ENCODE data around the gene STX17. TPM values are rescaled to one million over a fixed set of nuclear protein-coding genes. Genes with fewer than 3 reads are reported as not detected.

STX17 gene
- total and polyA plus RNA-seq, 3 experiments from 2014 or later: 23.4 to 32.8 (median 27.9) TPM

GRCh38 chr9:99955606-99956005 is 49.2 kb downstream of the STX17 start:
- H3K4me3 Mint-ChIP-seq: no peak overlapping the region
- POLR2A ChIA-PET: no interaction called here
- no peaks in the 10 kb centered on the region for H3K27me3 Mint-ChIP-seq
- H3K4me3 ChIP-seq (ENCODE audit: low read length): no peak overlapping the region
- peaks cover 16 to 28% (median 22%) of the 10 kb centered on the region in 3 donors for H3K4me1 Mint-ChIP-seq
- H3K9me3 Mint-ChIP-seq: peaks cover 0 to 2% (median 0%) of the 10 kb centered on the region in 5 donors
- H3K36me3 Mint-ChIP-seq: peaks cover 12 to 61% (median 26%) of the 10 kb centered on the region in 3 donors
- peak overlapping the region in 2 of 8 donors; percentile 35 to 70 for H3K27ac Mint-ChIP-seq
- DNase-seq: no peak
- H3K36me3 ChIP-seq (ENCODE audit: insufficient read depth, low read length): peaks cover under 1% of the 10 kb centered on the region
- no peaks in the 10 kb centered on the region for H3K4me1 ChIP-seq (ENCODE audit: insufficient read depth, low read length)
- CTCF ChIA-PET: no interaction called here
- H3K27me3 ChIP-seq (ENCODE audit: insufficient read depth, low read length, poor library complexity, severe bottlenecking): no peaks in the 10 kb centered on the region
- H3K27ac ChIP-seq (ENCODE audit: low read depth, low read length): no peak overlapping the region
- no peaks in the 10 kb centered on the region for H3K9me3 ChIP-seq (ENCODE audit: low read length)

- Mint-ChIP-seq H3K27me3 (no peaks in the 10 kb centered on the region), H3K4me3 (no peak overlapping the region), H3K27ac (no peak overlapping the region), H3K36me3 (peaks cover 0 to 74% (median 28%) of the 10 kb centered on the region in 3 donors), H3K9me3 (no peaks in the 10 kb centered on the region), H3K4me1 (peaks cover 0 to 6% (median 5%) of the 10 kb centered on the region in 3 donors)
- Histone ChIP-seq H3K27me3 (ENCODE audit: insufficient read depth, low read length, poor library complexity, severe bottlenecking) (no peaks in the 10 kb centered on the region), H3K4me3 (ENCODE audit: low read length) (no peak overlapping the region), H3K4me1 (ENCODE audit: insufficient read depth, low read length) (no peaks in the 10 kb centered on the region), H3K27ac (ENCODE audit: low read depth, low read length) (no peak overlapping the region), H3K9me3 (ENCODE audit: low read length) (no peaks in the 10 kb centered on the region), H3K36me3 (ENCODE audit: insufficient read depth, low read length) (peaks cover 13% of the 10 kb centered on the region)
- POLR2A ChIA-PET: no interaction called here
- CTCF ChIA-PET: no interaction called here
- no peak for DNase-seq
Observed at GRCh38 chr9:99962680-99963261, 56.3 kb downstream of the STX17 start.

GRCh38 chr9:99964336-99964735 is 57.9 kb downstream of the STX17 start:
- no peak overlapping the region for H3K4me3 Mint-ChIP-seq
- H3K9me3 Mint-ChIP-seq: no peaks in the 10 kb centered on the region
- H3K4me1 Mint-ChIP-seq: peaks cover 0 to 3% (median 0%) of the 10 kb centered on the region in 3 donors
- DNase-seq: no peak
- POLR2A ChIA-PET: no interaction called here
- H3K36me3 Mint-ChIP-seq: peaks cover 0 to 77% (median 26%) of the 10 kb centered on the region in 3 donors
- H3K4me1 ChIP-seq (ENCODE audit: insufficient read depth, low read length): no peaks in the 10 kb centered on the region
- no peak overlapping the region for H3K27ac Mint-ChIP-seq
- no peak overlapping the region for H3K4me3 ChIP-seq (ENCODE audit: low read length)
- CTCF ChIA-PET: no interaction called here
- no peaks in the 10 kb centered on the region for H3K9me3 ChIP-seq (ENCODE audit: low read length)
- H3K27ac ChIP-seq (ENCODE audit: low read depth, low read length): no peak overlapping the region
- no peaks in the 10 kb centered on the region for H3K27me3 ChIP-seq (ENCODE audit: insufficient read depth, low read length, poor library complexity, severe bottlenecking)
- H3K27me3 Mint-ChIP-seq: no peaks in the 10 kb centered on the region
- peaks cover 13% of the 10 kb centered on the region for H3K36me3 ChIP-seq (ENCODE audit: insufficient read depth, low read length)

GRCh38 chr9:99966001-99966400 is 59.5 kb downstream of the STX17 start:
- ChIA-PET POLR2A (no interaction called here), CTCF (no interaction called here)
- peaks cover 8% of the 10 kb centered on the region for H3K36me3 ChIP-seq (ENCODE audit: insufficient read depth, low read length)
- DNase-seq: no peak
- no peaks in the 10 kb centered on the region for H3K4me1 ChIP-seq (ENCODE audit: insufficient read depth, low read length)
- no peaks in the 10 kb centered on the region for H3K27me3 ChIP-seq (ENCODE audit: insufficient read depth, low read length, poor library complexity, severe bottlenecking)
- H3K4me3 ChIP-seq (ENCODE audit: low read length): no peak overlapping the region
- Mint-ChIP-seq H3K27me3 (no peaks in the 10 kb centered on the region), H3K4me3 (no peak overlapping the region), H3K36me3 (peaks cover 0 to 78% (median 21%) of the 10 kb centered on the region in 3 donors), H3K4me1 (peaks cover 0 to 3% (median 0%) of the 10 kb centered on the region in 3 donors), H3K27ac (peak overlapping the region in 5 of 8 donors; percentile 5 to 55 (median 18)), H3K9me3 (no peaks in the 10 kb centered on the region)
- H3K9me3 ChIP-seq (ENCODE audit: low read length): no peaks in the 10 kb centered on the region
- no peak overlapping the region for H3K27ac ChIP-seq (ENCODE audit: low read depth, low read length)

- no peaks in the 10 kb centered on the region for H3K4me1 ChIP-seq (ENCODE audit: insufficient read depth, low read length)
- H3K9me3 ChIP-seq (ENCODE audit: low read length): no peaks in the 10 kb centered on the region
- no peak for DNase-seq
- POLR2A ChIA-PET: no interaction called here
- CTCF ChIA-PET: no interaction called here
- Mint-ChIP-seq H3K36me3 (peaks cover 0 to 71% (median 17%) of the 10 kb centered on the region in 3 donors), H3K27me3 (no peaks in the 10 kb centered on the region), H3K4me3 (no peak overlapping the region), H3K27ac (peak overlapping the region in 1 of 8 donors; percentile 51), H3K9me3 (no peaks in the 10 kb centered on the region), H3K4me1 (peaks cover 0 to 3% (median 0%) of the 10 kb centered on the region in 3 donors)
- no peak overlapping the region for H3K27ac ChIP-seq (ENCODE audit: low read depth, low read length)
- H3K4me3 ChIP-seq (ENCODE audit: low read length): no peak overlapping the region
- H3K27me3 ChIP-seq (ENCODE audit: insufficient read depth, low read length, poor library complexity, severe bottlenecking): no peaks in the 10 kb centered on the region
- peaks cover 4% of the 10 kb centered on the region for H3K36me3 ChIP-seq (ENCODE audit: insufficient read depth, low read length)
Observed at GRCh38 chr9:99966716-99967115, 60.3 kb downstream of the STX17 start.

GRCh38 chr9:99967457-99967856 is 61.0 kb downstream of the STX17 start:
- Mint-ChIP-seq H3K4me3 (no peak overlapping the region), H3K9me3 (no peaks in the 10 kb centered on the region), H3K27me3 (no peaks in the 10 kb centered on the region), H3K4me1 (peaks cover 0 to 3% (median 0%) of the 10 kb centered on the region in 3 donors), H3K36me3 (peaks cover 0 to 65% (median 17%) of the 10 kb centered on the region in 3 donors), H3K27ac (peak overlapping the region in 2 of 8 donors; percentile 31 to 83)
- Histone ChIP-seq H3K4me3 (ENCODE audit: low read length) (no peak overlapping the region), H3K36me3 (ENCODE audit: insufficient read depth, low read length) (peaks cover 3% of the 10 kb centered on the region), H3K27me3 (ENCODE audit: insufficient read depth, low read length, poor library complexity, severe bottlenecking) (no peaks in the 10 kb centered on the region), H3K27ac (ENCODE audit: low read depth, low read length) (no peak overlapping the region), H3K9me3 (ENCODE audit: low read length) (no peaks in the 10 kb centered on the region), H3K4me1 (ENCODE audit: insufficient read depth, low read length) (no peaks in the 10 kb centered on the region)
- no peak for DNase-seq
- ChIA-PET POLR2A (no interaction called here), CTCF (no interaction called here)

- H3K4me1 Mint-ChIP-seq: peaks cover 0 to 2% (median 1%) of the 10 kb centered on the region in 3 donors
- no peak overlapping the region for H3K4me3 Mint-ChIP-seq
- Histone ChIP-seq H3K27me3 (ENCODE audit: insufficient read depth, low read length, poor library complexity, severe bottlenecking) (no peaks in the 10 kb centered on the region), H3K9me3 (ENCODE audit: low read length) (no peaks in the 10 kb centered on the region), H3K4me1 (ENCODE audit: insufficient read depth, low read length) (no peaks in the 10 kb centered on the region), H3K4me3 (ENCODE audit: low read length) (no peak overlapping the region), H3K36me3 (ENCODE audit: insufficient read depth, low read length) (no peaks in the 10 kb centered on the region), H3K27ac (ENCODE audit: low read depth, low read length) (no peak overlapping the region)
- peaks cover 0 to 55% (median 15%) of the 10 kb centered on the region in 3 donors for H3K36me3 Mint-ChIP-seq
- POLR2A ChIA-PET: no interaction called here
- CTCF ChIA-PET: no interaction called here
- DNase-seq: no peak
- H3K27ac Mint-ChIP-seq: peak overlapping the region in 1 of 8 donors; percentile 10
- H3K9me3 Mint-ChIP-seq: no peaks in the 10 kb centered on the region
- H3K27me3 Mint-ChIP-seq: no peaks in the 10 kb centered on the region
Observed at GRCh38 chr9:99970481-99970880, 64.0 kb downstream of the STX17 start.

GRCh38 chr9:99971410-99971809 is 65.0 kb downstream of the STX17 start:
- no peak overlapping the region for H3K27ac ChIP-seq (ENCODE audit: low read depth, low read length)
- no peaks in the 10 kb centered on the region for H3K9me3 ChIP-seq (ENCODE audit: low read length)
- peaks cover 0 to 6% (median 0%) of the 10 kb centered on the region in 3 donors for H3K4me1 Mint-ChIP-seq
- H3K27me3 ChIP-seq (ENCODE audit: insufficient read depth, low read length, poor library complexity, severe bottlenecking): no peaks in the 10 kb centered on the region
- H3K4me3 Mint-ChIP-seq: no peak overlapping the region
- no peaks in the 10 kb centered on the region for H3K27me3 Mint-ChIP-seq
- no peak overlapping the region for H3K27ac Mint-ChIP-seq
- H3K36me3 ChIP-seq (ENCODE audit: insufficient read depth, low read length): no peaks in the 10 kb centered on the region
- no peaks in the 10 kb centered on the region for H3K4me1 ChIP-seq (ENCODE audit: insufficient read depth, low read length)
- ChIA-PET POLR2A (no interaction called here), CTCF (no interaction called here)
- H3K36me3 Mint-ChIP-seq: peaks cover 0 to 54% (median 15%) of the 10 kb centered on the region in 3 donors
- DNase-seq: no peak
- H3K9me3 Mint-ChIP-seq: no peaks in the 10 kb centered on the region
- no peak overlapping the region for H3K4me3 ChIP-seq (ENCODE audit: low read length)

Measured in CD8-positive, alpha-beta memory T cell (primary cell).